ENCODE results near the gene BNC2. TPM values are rescaled to one million over a fixed set of nuclear protein-coding genes. Genes with fewer than 3 reads are reported as not detected.

Gene BNC2
- total and polyA plus RNA-seq, 2 of the 4 experiments (the other 2 are of a cell fraction) = 15.5 to 45.2 TPM

DNA sequence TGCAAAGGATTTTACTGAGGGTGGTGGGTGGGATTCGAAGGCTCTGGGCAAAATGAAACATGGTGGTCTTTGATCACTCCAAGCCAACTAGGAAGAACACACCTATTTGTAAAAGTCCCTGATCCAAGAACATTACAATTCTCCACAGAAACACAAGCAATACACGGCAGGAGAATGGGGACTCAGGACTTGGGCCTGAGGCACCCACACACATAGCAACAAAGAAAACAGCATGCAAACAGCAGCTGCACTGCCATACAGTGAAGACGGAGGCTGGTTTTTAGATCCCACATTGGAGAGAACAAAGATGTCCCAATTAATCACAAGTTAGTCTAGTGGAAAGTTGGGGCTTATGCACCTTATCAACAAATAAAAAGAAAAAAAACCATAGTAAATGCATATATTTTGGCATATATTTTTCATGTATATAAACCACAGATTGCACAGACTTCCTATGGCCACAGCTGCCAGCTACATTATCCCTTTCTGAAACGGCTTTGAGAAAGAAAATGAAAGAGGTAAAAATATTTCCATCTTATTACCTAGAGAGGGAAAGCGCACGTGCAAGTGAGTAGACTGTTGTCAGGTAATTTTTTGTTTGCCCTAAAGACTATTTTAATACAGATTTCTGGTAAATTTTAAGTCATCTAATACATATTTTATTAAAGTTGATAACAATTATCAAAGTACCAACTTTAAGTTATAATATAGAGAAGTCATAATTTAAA, 410.9 kb downstream of the BNC2 start (continued):
- TF ChIP-seq MAFK (IDR thresholded peaks at IDR 0.05; ENCODE audit: low read depth, low read length) = no peak

DNA sequence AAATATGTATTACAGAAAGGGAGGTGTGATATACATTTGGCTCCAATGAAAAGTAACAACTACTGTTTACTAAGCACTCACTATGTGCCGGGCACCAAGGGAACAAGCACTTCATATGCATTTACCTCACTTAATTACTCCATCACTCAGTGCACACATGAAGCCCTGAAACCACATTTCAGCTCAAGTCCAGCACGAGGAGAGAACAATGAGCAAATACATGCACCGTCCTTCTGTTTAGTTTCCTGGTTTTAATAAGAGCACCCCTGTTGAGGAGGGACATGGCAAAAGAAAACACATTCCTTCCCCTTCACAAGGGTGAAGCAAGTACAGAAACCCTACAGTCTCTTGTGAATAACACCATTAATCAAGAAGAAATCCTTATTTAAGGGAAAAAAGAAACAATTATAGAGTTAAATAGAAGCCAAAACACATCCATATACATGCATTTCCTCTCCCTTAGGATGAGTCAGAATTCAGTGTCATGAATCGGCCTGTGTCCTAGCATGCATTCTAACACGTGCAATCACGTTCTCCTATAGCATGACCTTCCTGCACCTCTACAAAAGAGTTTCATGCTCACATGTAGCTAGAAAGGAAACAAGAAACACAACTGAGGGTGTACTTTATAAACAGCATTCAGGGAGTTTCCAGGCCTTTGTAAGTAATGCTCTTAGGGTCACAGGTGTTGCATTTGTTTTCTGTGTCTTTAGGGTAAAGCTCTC, 411.6 kb downstream of the BNC2 start:
- H3K4me2 ChIP-seq (ENCODE audit: low read depth, low read length) = peak overlapping the region; percentile 33

More for the DNA sequence above, 411.6 kb downstream of the BNC2 start:
- H3K18ac ChIP-seq (ENCODE audit: low read depth, low read length) = peak overlapping the region; percentile 56
- no peaks in the 10 kb centered on the region for H3K36me3 ChIP-seq (ENCODE audit: control insufficient read depth, insufficient read depth, low read length)
- TF ChIP-seq FOS (IDR thresholded peaks at IDR 0.05; ENCODE audit: low read depth, low read length) (peak; percentile 39; the same call in 1 of the 2 replicates), RFX5 (IDR thresholded peaks at IDR 0.05; ENCODE audit: low read depth, low read length) (no peak), BHLHE40 (IDR thresholded peaks at IDR 0.05; ENCODE audit: low read depth, low read length) (peak; percentile 90)
- no peak overlapping the region for H3K9ac ChIP-seq (ENCODE audit: low read depth, low read length)
- H3K14ac ChIP-seq (replicated peaks; ENCODE audit: low read depth, low read length) = 0 out of 2 replicates have a peak overlapping the region, but pooled peaks have one; percentile 49
- H4K91ac ChIP-seq (ENCODE audit: insufficient read depth, low read depth, low read length) = peak overlapping the region; percentile 34; the same call in 1 of the 2 replicates
- peaks cover 32 to 49% of the 10 kb centered on the region in 2 experiments for H3K79me1 ChIP-seq (ENCODE audit: low read depth in 1 of 2, low read length in 2 of 2)
- peak overlapping the region; percentile 19 to 59; a peak in 3 of 4 replicates for H4K8ac ChIP-seq (ENCODE audit: low read depth in 2 of 2, low read length in 2 of 2)
- WGBS, 2 experiments (ENCODE audit: extremely low coverage in 2 of 2, insufficient read length in 1 of 2) = no CpG with 5 or more reads among the region's 6 CpGs
- H3K27ac ChIP-seq (ENCODE audit: insufficient read depth, low read length) = peak overlapping the region; percentile 45; the same call in 1 of the 2 replicates
- peaks cover 4% of the 10 kb centered on the region; the same call in 1 of the 2 replicates for H4K20me1 ChIP-seq (ENCODE audit: insufficient read depth, low read length)
- DNase-seq (peak; percentile 76), ATAC-seq (ENCODE audit: low read depth) (peak; percentile 79)
- peaks cover 11% of the 10 kb centered on the region for H3K4me1 ChIP-seq (ENCODE audit: control insufficient read depth, insufficient read depth, low read length)
- H2BK15ac ChIP-seq (ENCODE audit: low read depth, low read length) = peak overlapping the region; percentile 43; the same call in 1 of the 3 replicates
- H3K56ac ChIP-seq (ENCODE audit: extremely low read depth, insufficient read depth, low read length) = no peak overlapping the region
- no peaks in the 10 kb centered on the region for H3K27me3 ChIP-seq (ENCODE audit: control insufficient read depth, insufficient read depth, low read length)
- H3K9me1 ChIP-seq (ENCODE audit: insufficient read depth, low read length) = peaks cover 18% of the 10 kb centered on the region
- no peaks in the 10 kb centered on the region for H3K9me3 ChIP-seq (ENCODE audit: control insufficient read depth, insufficient read depth, low read length)
- dilution Hi-C loops (cut with HindIII; ENCODE audit: low sequenced_read_pairs, unreplicated experiment) = no loop called here
- H4K5ac ChIP-seq (ENCODE audit: low read depth, low read length) = no peak overlapping the region
- in situ Hi-C loops (cut with MboI; ENCODE audit: low sequenced_read_pairs) = no loop called here
- H2BK5ac ChIP-seq (ENCODE audit: low read depth, low read length, poor library complexity, severe bottlenecking) = peak overlapping the region; percentile 22
- H3K4me3 ChIP-seq (ENCODE audit: insufficient read depth, low read depth, low read length) = no peak overlapping the region
- H2AK9ac ChIP-seq (replicated peaks; ENCODE audit: low read depth, low read length, poor library complexity) = peak overlapping the region; percentile 45
- peak overlapping the region; percentile 50; the same call in 1 of the 2 replicates for H3K23ac ChIP-seq (ENCODE audit: low read depth, low read length)
- H2AFZ ChIP-seq (replicated peaks; ENCODE audit: low read length, poor library complexity) = no peak overlapping the region
- H3K4ac ChIP-seq (ENCODE audit: low read depth, low read length) = peak overlapping the region; percentile 28
- BruUV-seq (replicated peaks) = no TSS peak
- peak overlapping the region; percentile 38 for H2BK120ac ChIP-seq (ENCODE audit: low read depth, low read length)
- intact Hi-C loops (cut with micrococcal nuclease) = loop anchor here (1.0 kb wide), 1 partner anchor 42 kb away; no protein-coding TSS in a partner anchor
- H2AK5ac ChIP-seq (ENCODE audit: low read depth, low read length) = 0 out of 2 replicates have a peak overlapping the region, but pooled peaks have one; percentile 57
- CTCF ChIA-PET = interaction anchor here (0.6 kb wide), 1 partner anchor 836 kb away, joined by 3 read pairs; no protein-coding TSS in a partner anchor
- H2BK20ac ChIP-seq (ENCODE audit: low read depth, low read length) = peak overlapping the region; percentile 27; the same call in 1 of the 2 replicates
- POLR2A ChIA-PET (ENCODE audit: unreplicated experiment) = no interaction called here
